ENCODE measurements around the gene PDE3B.
A peak's percentile ranks its signal among the peaks of the same experiment; 100 is the strongest.

Gene PDE3B

GRCh38 chr11:14886513-14886912 is 242.9 kb downstream of the PDE3B start:
- no peak for DNase-seq (ENCODE audit: low read depth)
- TF ChIP-seq, protein P1, sequence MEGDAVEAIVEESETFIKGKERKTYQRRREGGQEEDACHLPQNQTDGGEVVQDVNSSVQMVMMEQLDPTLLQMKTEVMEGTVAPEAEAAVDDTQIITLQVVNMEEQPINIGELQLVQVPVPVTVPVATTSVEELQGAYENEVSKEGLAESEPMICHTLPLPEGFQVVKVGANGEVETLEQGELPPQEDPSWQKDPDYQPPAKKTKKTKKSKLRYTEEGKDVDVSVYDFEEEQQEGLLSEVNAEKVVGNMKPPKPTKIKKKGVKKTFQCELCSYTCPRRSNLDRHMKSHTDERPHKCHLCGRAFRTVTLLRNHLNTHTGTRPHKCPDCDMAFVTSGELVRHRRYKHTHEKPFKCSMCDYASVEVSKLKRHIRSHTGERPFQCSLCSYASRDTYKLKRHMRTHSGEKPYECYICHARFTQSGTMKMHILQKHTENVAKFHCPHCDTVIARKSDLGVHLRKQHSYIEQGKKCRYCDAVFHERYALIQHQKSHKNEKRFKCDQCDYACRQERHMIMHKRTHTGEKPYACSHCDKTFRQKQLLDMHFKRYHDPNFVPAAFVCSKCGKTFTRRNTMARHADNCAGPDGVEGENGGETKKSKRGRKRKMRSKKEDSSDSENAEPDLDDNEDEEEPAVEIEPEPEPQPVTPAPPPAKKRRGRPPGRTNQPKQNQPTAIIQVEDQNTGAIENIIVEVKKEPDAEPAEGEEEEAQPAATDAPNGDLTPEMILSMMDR (conservative IDR thresholded peaks at IDR 0.05; ENCODE audit: low read depth, low read length), result no peak
- no peak overlapping the region for H3K4me3 ChIP-seq (ENCODE audit: low read length)

- TF ChIP-seq, protein P1 (conservative IDR thresholded peaks at IDR 0.05; ENCODE audit: low read depth, low read length), result no peak
- H3K4me3 ChIP-seq (ENCODE audit: low read length), result peak overlapping the region; percentile 75
- peak; percentile 64 for DNase-seq (ENCODE audit: low read depth)
These were observed 247.8 kb downstream of the PDE3B start for GRCh38 chr11:14891143-14892035.

DNA sequence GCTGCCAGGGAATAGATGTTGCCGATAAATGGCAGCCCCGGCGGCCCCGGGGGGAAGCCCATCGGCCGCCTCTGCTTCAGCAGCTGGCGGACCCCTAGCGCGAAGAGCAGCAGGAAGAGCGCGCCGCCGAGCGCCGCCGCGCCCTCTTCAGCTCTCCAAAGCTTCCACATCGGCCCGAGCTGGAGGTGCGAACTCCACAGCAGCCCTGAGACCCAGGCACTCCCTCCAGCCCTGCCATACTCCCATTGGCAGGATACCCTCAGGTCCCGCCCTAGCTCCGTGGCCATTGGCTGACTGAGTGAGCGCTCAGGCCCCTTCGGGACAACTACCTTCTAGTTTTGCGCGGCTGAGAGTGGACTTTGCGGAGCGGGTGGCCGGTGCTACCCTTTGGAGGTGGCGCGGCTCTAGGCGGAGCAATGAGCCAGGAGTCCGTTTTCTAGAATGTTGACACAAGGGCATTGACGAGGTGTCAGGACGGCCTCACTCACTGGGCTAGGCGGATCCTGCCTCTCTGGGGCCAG is 248.5 kb downstream of the PDE3B start, which contains the start of gene CYP2R1:
TSS of gene CYP2R1 (minus strand) at position 196 of the 521 bp plus-strand sequence. CDS start at position 170, 26 bp downstream.
- H3K4me3 ChIP-seq (ENCODE audit: low read length), result peak within 1 kb of the TSS; percentile 75
- TF ChIP-seq, protein P1 (conservative IDR thresholded peaks at IDR 0.05; ENCODE audit: low read depth, low read length), result no peak
- peak; percentile 93 for DNase-seq (ENCODE audit: low read depth)

DNA sequence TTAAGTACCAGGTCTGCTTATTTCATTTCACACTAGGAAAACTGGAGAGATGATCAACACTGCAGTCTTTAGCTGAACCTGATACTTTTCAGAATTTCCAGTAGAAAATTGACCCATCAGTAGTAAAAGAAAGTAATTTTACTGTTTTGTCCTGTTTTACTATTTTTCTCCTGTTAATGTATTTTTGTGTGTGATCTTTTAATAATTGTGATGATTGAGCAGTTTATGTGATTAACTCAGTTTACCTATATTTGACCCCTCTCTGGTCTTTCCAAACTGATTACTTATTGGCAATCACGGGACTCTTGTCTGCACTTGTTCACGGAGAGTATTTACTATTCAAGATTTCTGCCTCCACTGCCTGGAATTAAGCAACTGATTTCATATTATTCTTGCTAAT is 249.0 kb downstream of the PDE3B start:
- peak overlapping the region; percentile 75 for H3K4me3 ChIP-seq (ENCODE audit: low read length)
- DNase-seq (ENCODE audit: low read depth), result no peak
- TF ChIP-seq, protein P1 (conservative IDR thresholded peaks at IDR 0.05; ENCODE audit: low read depth, low read length), result no peak

GRCh38 chr11:14894657-14895598 is 251.3 kb downstream of the PDE3B start:
- no peak overlapping the region for H3K4me3 ChIP-seq (ENCODE audit: low read length)
- DNase-seq (ENCODE audit: low read depth), result no peak
- TF ChIP-seq, protein P1 (conservative IDR thresholded peaks at IDR 0.05; ENCODE audit: low read depth, low read length), result no peak

- no peak for DNase-seq (ENCODE audit: low read depth)
- TF ChIP-seq, protein P1 (conservative IDR thresholded peaks at IDR 0.05; ENCODE audit: low read depth, low read length), result no peak
- H3K4me3 ChIP-seq (ENCODE audit: low read length), result no peak overlapping the region
These were observed 254.8 kb downstream of the PDE3B start for GRCh38 chr11:14898355-14898754.

All from retinal pigment epithelial cell (primary cell).